ENCODE data around the gene KCNAB3. TPM values are rescaled to one million over a fixed set of nuclear protein-coding genes. Genes with fewer than 3 reads are reported as not detected.
"Not testable (repeated sequence)": the region's sequence is repeated elsewhere in the genome, so short reads cannot be mapped to it uniquely, and the experiment has no call there.

KCNAB3 gene
- total RNA-seq, 2 donors from 2014 or later: not detected

DNA sequence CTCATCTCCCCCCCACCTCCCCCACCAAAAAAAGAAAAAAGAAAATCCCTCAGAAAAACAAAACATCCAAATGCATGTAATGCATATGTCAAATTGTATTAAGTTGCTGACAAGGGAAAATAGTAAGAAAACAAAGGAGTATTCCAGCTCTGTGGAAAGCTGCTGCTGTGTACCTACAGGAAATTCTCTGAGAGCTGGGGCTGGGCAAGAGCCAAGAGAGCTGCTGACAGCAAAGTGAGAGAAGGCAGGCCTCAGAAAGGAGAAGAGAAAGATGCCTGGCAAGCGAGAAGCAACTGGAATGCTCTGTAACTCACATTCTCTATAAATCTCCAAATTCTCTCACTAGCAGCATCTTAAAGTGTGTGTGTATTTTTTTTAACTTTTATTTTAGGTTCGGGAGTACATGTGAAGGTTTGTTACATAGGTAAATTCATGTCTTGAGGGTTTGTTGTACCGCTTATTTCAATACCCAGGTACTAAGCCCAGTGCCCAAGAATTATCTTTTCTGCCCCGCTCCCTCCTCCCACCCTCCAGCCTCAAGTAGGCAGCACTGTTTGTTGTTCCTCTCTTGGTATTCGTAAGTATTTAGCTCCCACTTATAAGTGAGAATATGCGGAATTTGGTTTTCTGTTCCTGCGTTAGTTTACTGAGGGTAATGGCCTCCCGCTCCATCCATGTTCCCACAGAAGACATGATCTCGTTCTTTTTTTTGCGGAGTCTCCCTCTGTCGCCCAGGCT lies 26.7 kb upstream of the KCNAB3 start:
- DNase-seq (ENCODE audit: low spot score): no peak

DNA sequence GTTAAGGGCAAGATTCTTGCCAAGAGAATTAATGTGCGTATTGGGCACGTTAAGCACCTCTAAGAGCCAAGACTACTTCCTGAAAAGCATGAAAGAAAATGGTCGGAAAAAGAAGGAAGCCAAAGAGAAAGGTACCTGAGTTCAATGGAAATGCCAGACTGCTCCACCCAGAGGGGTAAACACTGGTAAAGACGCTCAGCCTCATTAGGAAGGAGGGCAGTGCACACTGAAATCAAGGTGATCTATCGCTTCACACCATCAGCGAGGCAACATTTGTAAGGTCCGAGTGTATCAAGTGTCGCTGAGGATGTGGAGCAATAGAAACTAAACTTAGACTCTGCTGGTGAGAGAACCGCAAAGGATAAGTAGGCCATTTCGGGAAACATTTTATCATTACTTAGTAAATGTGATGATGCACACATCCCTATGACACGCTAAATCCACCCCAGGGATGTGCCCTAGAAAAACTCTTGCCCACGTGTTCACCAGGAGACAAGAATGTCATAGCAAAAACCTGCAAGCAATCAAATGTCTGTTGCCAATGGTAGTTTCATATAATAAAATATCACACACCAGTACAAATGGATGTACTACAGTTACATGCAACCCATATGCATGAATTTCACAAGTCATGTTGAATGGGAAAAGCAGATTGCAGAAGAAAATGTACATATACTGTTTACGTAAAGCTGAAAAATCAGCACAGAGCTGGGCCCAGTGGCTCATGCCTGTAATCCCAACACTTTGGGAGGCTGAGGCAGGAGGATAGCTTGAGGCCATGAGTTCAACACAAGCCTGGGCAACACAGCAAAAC lies 26.0 kb upstream of the KCNAB3 start:
- no peaks in the 10 kb centered on the region for H3K27me3 ChIP-seq (replicated peaks; ENCODE audit: insufficient read depth)
- no peak overlapping the region for H3K4me3 ChIP-seq
- no peak for DNase-seq (ENCODE audit: low spot score)
- H3K4me1 ChIP-seq (ENCODE audit: control insufficient read depth in 1 of 2, low read depth in 2 of 2): no peaks in the 10 kb centered on the region
- TF ChIP-seq, protein P1, sequence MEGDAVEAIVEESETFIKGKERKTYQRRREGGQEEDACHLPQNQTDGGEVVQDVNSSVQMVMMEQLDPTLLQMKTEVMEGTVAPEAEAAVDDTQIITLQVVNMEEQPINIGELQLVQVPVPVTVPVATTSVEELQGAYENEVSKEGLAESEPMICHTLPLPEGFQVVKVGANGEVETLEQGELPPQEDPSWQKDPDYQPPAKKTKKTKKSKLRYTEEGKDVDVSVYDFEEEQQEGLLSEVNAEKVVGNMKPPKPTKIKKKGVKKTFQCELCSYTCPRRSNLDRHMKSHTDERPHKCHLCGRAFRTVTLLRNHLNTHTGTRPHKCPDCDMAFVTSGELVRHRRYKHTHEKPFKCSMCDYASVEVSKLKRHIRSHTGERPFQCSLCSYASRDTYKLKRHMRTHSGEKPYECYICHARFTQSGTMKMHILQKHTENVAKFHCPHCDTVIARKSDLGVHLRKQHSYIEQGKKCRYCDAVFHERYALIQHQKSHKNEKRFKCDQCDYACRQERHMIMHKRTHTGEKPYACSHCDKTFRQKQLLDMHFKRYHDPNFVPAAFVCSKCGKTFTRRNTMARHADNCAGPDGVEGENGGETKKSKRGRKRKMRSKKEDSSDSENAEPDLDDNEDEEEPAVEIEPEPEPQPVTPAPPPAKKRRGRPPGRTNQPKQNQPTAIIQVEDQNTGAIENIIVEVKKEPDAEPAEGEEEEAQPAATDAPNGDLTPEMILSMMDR (IDR thresholded peaks at IDR 0.05): no peak
- no peaks in the 10 kb centered on the region for H3K9me3 ChIP-seq
- no peak overlapping the region for H3K27ac ChIP-seq
- no peak for ATAC-seq (ENCODE audit: insufficient number of reproducible peaks, low FRiP score, low read depth)
- H3K36me3 ChIP-seq: no peaks in the 10 kb centered on the region

More for the DNA sequence above, 26.7 kb upstream of the KCNAB3 start:
- TF ChIP-seq, protein P1 (IDR thresholded peaks at IDR 0.05): no peak
- H3K36me3 ChIP-seq: no peaks in the 10 kb centered on the region
- no peak overlapping the region for H3K27ac ChIP-seq
- H3K27me3 ChIP-seq (replicated peaks; ENCODE audit: insufficient read depth): no peaks in the 10 kb centered on the region
- H3K4me1 ChIP-seq (ENCODE audit: control insufficient read depth in 1 of 2, low read depth in 2 of 2): no peaks in the 10 kb centered on the region
- no peaks in the 10 kb centered on the region for H3K9me3 ChIP-seq
- no peak overlapping the region for H3K4me3 ChIP-seq
- no peak for ATAC-seq (ENCODE audit: insufficient number of reproducible peaks, low FRiP score, low read depth)

DNA sequence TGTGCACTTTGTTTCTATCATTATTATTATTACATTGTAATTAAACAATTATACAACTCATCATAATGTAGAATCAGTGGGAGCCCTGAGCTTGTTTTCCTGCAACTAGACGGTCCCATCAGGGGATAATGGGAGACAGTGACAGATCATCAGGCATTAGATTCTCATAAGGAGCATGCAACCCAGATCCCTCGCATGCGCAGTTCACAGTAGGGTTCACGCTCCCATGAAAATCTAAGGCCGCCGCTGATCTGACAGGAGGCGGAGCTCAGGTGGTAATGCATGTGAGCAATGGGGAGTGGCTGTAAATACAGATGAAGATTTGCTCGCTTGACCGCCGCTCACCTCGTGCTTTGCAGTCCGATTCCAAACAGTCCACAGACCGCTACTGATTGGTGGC lies 23.6 kb upstream of the KCNAB3 start:
- not testable (repeated sequence) for H3K4me3 ChIP-seq; DNase-seq (ENCODE audit: low spot score); H3K27me3 ChIP-seq (replicated peaks; ENCODE audit: insufficient read depth); ATAC-seq (ENCODE audit: insufficient number of reproducible peaks, low FRiP score, low read depth); H3K36me3 ChIP-seq; H3K27ac ChIP-seq; H3K9me3 ChIP-seq; H3K4me1 ChIP-seq (ENCODE audit: control insufficient read depth in 1 of 2, low read depth in 2 of 2)

DNA sequence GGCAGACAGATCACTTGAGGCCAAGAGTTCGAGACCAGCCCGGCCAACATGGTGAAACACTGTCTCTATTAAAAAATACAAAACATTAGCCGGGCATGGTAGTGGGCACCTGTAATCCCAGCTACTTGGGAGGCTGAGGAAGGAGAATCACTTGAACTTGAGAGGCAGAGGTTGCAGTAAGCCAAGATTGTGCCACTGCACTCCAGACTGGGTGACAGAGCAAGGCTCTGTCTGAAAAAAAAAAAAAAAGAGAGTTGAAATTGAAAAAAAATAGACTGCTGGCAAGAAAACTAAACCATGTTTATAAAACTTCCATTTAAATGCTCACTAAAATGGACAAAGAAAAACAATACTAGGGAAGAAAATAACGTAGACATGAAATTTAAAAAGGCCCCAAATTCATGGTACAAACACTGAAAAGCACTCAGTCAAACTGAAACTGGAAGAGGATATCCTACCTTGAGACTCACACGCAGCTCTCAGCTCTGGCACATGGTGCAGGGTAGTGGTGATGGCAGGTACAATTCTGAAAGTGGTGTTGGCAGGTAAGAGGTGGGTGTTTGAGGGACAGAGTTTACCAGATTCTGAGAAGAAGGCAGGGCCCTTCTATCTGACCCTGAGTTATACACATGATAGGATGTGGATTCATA lies 21.6 kb upstream of the KCNAB3 start:
- no peak for ATAC-seq (ENCODE audit: insufficient number of reproducible peaks, low FRiP score, low read depth)
- DNase-seq (ENCODE audit: low spot score): no peak
- no peaks in the 10 kb centered on the region for H3K27me3 ChIP-seq (replicated peaks; ENCODE audit: insufficient read depth)
- no peak overlapping the region for H3K4me3 ChIP-seq
- TF ChIP-seq, protein P1 (IDR thresholded peaks at IDR 0.05): no peak
- peaks cover 20% of the 10 kb centered on the region for H3K36me3 ChIP-seq
- no peaks in the 10 kb centered on the region for H3K9me3 ChIP-seq
- H3K4me1 ChIP-seq (ENCODE audit: control insufficient read depth in 1 of 2, low read depth in 2 of 2): no peaks in the 10 kb centered on the region
- no peak overlapping the region for H3K27ac ChIP-seq

DNA sequence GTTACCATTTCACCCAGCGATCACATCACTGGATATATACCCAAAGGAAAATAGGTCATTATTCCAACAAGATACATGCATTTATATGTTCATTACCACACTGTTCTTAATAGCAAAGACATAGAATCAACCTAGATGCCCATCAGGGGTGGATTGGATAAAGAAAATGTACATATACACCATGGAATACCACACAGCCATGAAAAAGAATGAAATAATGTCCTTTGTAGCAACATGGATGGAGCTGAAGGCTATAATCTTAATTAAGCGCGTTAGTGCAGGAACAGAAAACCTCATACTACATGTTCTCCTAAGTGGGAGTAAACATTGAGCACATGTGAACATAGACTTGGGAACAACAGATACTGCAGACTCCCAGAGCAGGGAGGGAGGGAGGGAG lies 20.9 kb upstream of the KCNAB3 start:
- no peak overlapping the region for H3K27ac ChIP-seq
- no peak for ATAC-seq (ENCODE audit: insufficient number of reproducible peaks, low FRiP score, low read depth)

More for the DNA sequence above, 20.9 kb upstream of the KCNAB3 start:
- Histone ChIP-seq H3K27me3 (replicated peaks; ENCODE audit: insufficient read depth) (no peaks in the 10 kb centered on the region), H3K36me3 (peaks cover 27% of the 10 kb centered on the region), H3K4me3 (no peak overlapping the region), H3K4me1 (ENCODE audit: control insufficient read depth in 1 of 2, low read depth in 2 of 2) (no peaks in the 10 kb centered on the region), H3K9me3 (no peaks in the 10 kb centered on the region)
- TF ChIP-seq, protein P1 (IDR thresholded peaks at IDR 0.05): no peak
- DNase-seq (ENCODE audit: low spot score): no peak

Data from thoracic aorta (tissue), 2 donors.